H9 (cell line): Measurements from ENCODE around the gene IGDCC3. TPM values are rescaled to one million over a fixed set of nuclear protein-coding genes. Genes with fewer than 3 reads are reported as not detected.

Source experiments
- DNase-seq: peaks from one replicate; pipeline ENCODE4 v3.0.0-alpha.2; 2017
- H2AFZ ChIP-seq: one replicate; pipeline ENCODE4 v1.6.1; 2013; ENCODE audit warnings: mild to moderate bottlenecking, low read length, control low read depth, moderate library complexity
- H2AK5ac ChIP-seq: 2 replicates; pipeline ENCODE4 v1.6.1; 2013; ENCODE audit warnings: low read length, control low read depth, mixed read lengths; ENCODE audit not compliant: insufficient read length
- H2BK120ac ChIP-seq: one replicate; pipeline ENCODE4 v1.6.1; 2013; ENCODE audit warnings: low read depth, mild to moderate bottlenecking, low read length, control low read depth, inconsistent platforms; ENCODE audit not compliant: poor library complexity, severe bottlenecking
- H2BK12ac ChIP-seq: 2 replicates; pipeline ENCODE4 v1.6.1; 2013; ENCODE audit warnings: low read length, control low read depth, mixed read lengths, low read depth; ENCODE audit not compliant: insufficient read length
- H2BK15ac ChIP-seq: 2 replicates; pipeline ENCODE4 v1.6.1; 2013; ENCODE audit warnings: low read depth, low read length, control low read depth
- H2BK20ac ChIP-seq: one replicate; pipeline ENCODE4 v1.6.1; 2013; ENCODE audit warnings: low read depth, mild to moderate bottlenecking, low read length, control low read depth, inconsistent platforms; ENCODE audit not compliant: poor library complexity, severe bottlenecking
- H2BK5ac ChIP-seq: 2 replicates; pipeline ENCODE4 v1.6.1; 2013; ENCODE audit warnings: low read length, control low read depth, mixed read lengths; ENCODE audit not compliant: insufficient read length
- H3K14ac ChIP-seq: 2 replicates; pipeline ENCODE4 v1.6.1; 2013; ENCODE audit warnings: low read length, control low read depth; ENCODE audit not compliant: insufficient read depth
- H3K18ac ChIP-seq: 2 replicates; pipeline ENCODE4 v1.6.1; 2013; ENCODE audit warnings: low read depth, mild to moderate bottlenecking, mixed read lengths, low read length, control low read depth; ENCODE audit not compliant: insufficient read length
- H3K23ac ChIP-seq: 2 replicates; pipeline ENCODE4 v1.6.1; 2013; ENCODE audit warnings: low read length, control low read depth, mixed read lengths, low read depth; ENCODE audit not compliant: insufficient read length
- H3K23me2 ChIP-seq: 2 replicates; pipeline ENCODE4 v1.6.1; 2013; ENCODE audit warnings: low read depth, mild to moderate bottlenecking, mixed read lengths, low read length, control low read depth; ENCODE audit not compliant: insufficient read length, poor library complexity, severe bottlenecking
- H3K27ac ChIP-seq: 2 replicates; pipeline ENCODE4 v1.5.1; 2013; ENCODE audit warnings: low read length, control low read depth, mixed read lengths, low read depth; ENCODE audit not compliant: insufficient read length
- H3K27me3 ChIP-seq: 2 replicates; pipeline ENCODE4 v1.6.1; 2013; ENCODE audit warnings: low read length, control low read depth, inconsistent platforms; ENCODE audit not compliant: insufficient read depth
- H3K4ac ChIP-seq: 2 replicates; pipeline ENCODE4 v1.6.1; 2013; ENCODE audit warnings: low read depth, mild to moderate bottlenecking, control low read depth, inconsistent platforms, low read length, moderate library complexity
- H3K4me1 ChIP-seq: 2 replicates; pipeline ENCODE4 v1.6.1; 2013; ENCODE audit warnings: low read length, control low read depth, inconsistent platforms; ENCODE audit not compliant: insufficient read depth
- H3K4me2 ChIP-seq: 2 replicates; pipeline ENCODE4 v1.6.1; 2013; ENCODE audit warnings: low read length, control low read depth, mixed read lengths; ENCODE audit not compliant: insufficient read length, insufficient read depth
- H3K56ac ChIP-seq: 2 replicates; pipeline ENCODE4 v1.6.1; 2013; ENCODE audit warnings: low read depth, mild to moderate bottlenecking, mixed read lengths, low read length, control low read depth; ENCODE audit not compliant: insufficient read length
- H3K79me1 ChIP-seq: 2 replicates; pipeline ENCODE4 v1.6.1; 2013; ENCODE audit warnings: low read depth, mild to moderate bottlenecking, moderate library complexity, low read length, control low read depth, inconsistent platforms; ENCODE audit not compliant: insufficient read depth, poor library complexity, severe bottlenecking
- H3K79me2 ChIP-seq: 2 replicates; pipeline ENCODE4 v1.6.1; 2013; ENCODE audit warnings: low read length, control low read depth, inconsistent platforms; ENCODE audit not compliant: insufficient read depth
- H3K9ac ChIP-seq: 2 replicates; pipeline ENCODE4 v1.6.1; 2013; ENCODE audit warnings: low read length, control low read depth, mixed read lengths; ENCODE audit not compliant: insufficient read length; ENCODE audit errors: extremely low read depth
- H3K9me3 ChIP-seq: one replicate; pipeline ENCODE4 v1.6.1; 2013; ENCODE audit warnings: low read depth, low read length, inconsistent platforms; ENCODE audit not compliant: control insufficient read depth
- H3T11ph ChIP-seq: one replicate; pipeline ENCODE4 v1.6.1; 2013; ENCODE audit warnings: mild to moderate bottlenecking, low read length, control low read depth, inconsistent platforms
- H4K20me1 ChIP-seq: one replicate; pipeline ENCODE4 v1.6.1; 2013; ENCODE audit not compliant: control insufficient read depth, insufficient read length, insufficient read depth
- H4K5ac ChIP-seq: 2 replicates; pipeline ENCODE4 v1.6.1; 2013; ENCODE audit warnings: low read depth, mild to moderate bottlenecking, mixed read lengths, low read length, control low read depth; ENCODE audit not compliant: insufficient read length
- H4K8ac ChIP-seq: replicated peaks from 2 replicates; pipeline ENCODE4 v1.6.1; 2013; ENCODE audit warnings: low read length, control low read depth, mixed read lengths, low read depth; ENCODE audit not compliant: insufficient read length
- H4K91ac ChIP-seq: 2 replicates; pipeline ENCODE4 v1.6.1; 2013; ENCODE audit warnings: low read depth, mild to moderate bottlenecking, moderate library complexity, mixed read lengths, low read length, control low read depth; ENCODE audit not compliant: insufficient read length
- H3K27ac Mint-ChIP-seq, 3 experiments: 2 replicates in 2 of 3; 3 replicates in 1 of 3; pipeline ENCODE4 v1.8.0; 2020 to 2021; ENCODE audit warnings: mixed read lengths in 3 of 3, mild to moderate bottlenecking in 1 of 3, moderate library complexity in 1 of 3
- H3K27me3 Mint-ChIP-seq: 2 replicates; pipeline ENCODE4 v1.8.0; 2021; ENCODE audit warnings: low read depth, mild to moderate bottlenecking, moderate library complexity, mixed read lengths
- H3K36me3 Mint-ChIP-seq, 3 experiments: 2 replicates in 2 of 3; 3 replicates in 1 of 3; pipeline ENCODE4 v1.8.0; 2020 to 2021; ENCODE audit warnings: low read depth in 3 of 3, mixed read lengths in 3 of 3; ENCODE audit not compliant: insufficient read depth in 1 of 3
- H3K4me1 Mint-ChIP-seq, 2 experiments: 2 replicates each; pipeline ENCODE4 v1.8.0; 2020; ENCODE audit warnings: mixed read lengths in 2 of 2
- H3K4me3 Mint-ChIP-seq, 2 experiments: 2 replicates in 1 of 2; 3 replicates in 1 of 2; pipeline ENCODE4 v1.8.0; 2020 to 2021; ENCODE audit warnings: mild to moderate bottlenecking in 2 of 2, mixed read lengths in 2 of 2, moderate library complexity in 1 of 2
- H3K9me3 Mint-ChIP-seq, 2 experiments: 2 replicates in 1 of 2; 3 replicates in 1 of 2; pipeline ENCODE4 v1.8.0; 2020; ENCODE audit warnings: mild to moderate bottlenecking in 2 of 2, mixed read lengths in 2 of 2, moderate library complexity in 1 of 2
- CTCF ChIP-seq: fragments of 200-600 bp; sonication (generic); conservative IDR thresholded peaks from 3 replicates; pipeline ENCODE4 v1.8.0; 2021; ENCODE audit warnings: antibody characterized with exemption, mild to moderate bottlenecking
- WGBS: extraction: QIAGEN DNeasy Blood & Tissue Kit; methylation state at CpG from one replicate; pipeline ENCODE4 v1.1.7; 2013; ENCODE audit warnings: missing lambda C conversion rate, low lambda C conversion rate, mixed read lengths; ENCODE audit not compliant: insufficient read length; ENCODE audit errors: extremely low coverage; 5-methylcytosine and 5-hydroxymethylcytosine counted together
- total RNA-seq: library from RNA; stranded (reverse); gene quantifications from 2 replicates; pipeline ENCODE4 v1.2.1, GENCODE V29; 2021

IGDCC3 gene
- total RNA-seq, 1 experiment from 2014 or later, result 18.9 TPM

GRCh38 chr15:65383991-65384390 lies 6.2 kb upstream of the IGDCC3 start:
- Histone ChIP-seq H3T11ph (no peak overlapping the region), H2AK5ac (no peak overlapping the region), H4K5ac (no peak overlapping the region), H3K27me3 (no peaks in the 10 kb centered on the region; the same call in 1 of the 2 replicates), H3K4me2 (no peak overlapping the region), H3K14ac (no peak overlapping the region), H3K23me2 (peaks cover 6% of the 10 kb centered on the region), H4K8ac (no peak overlapping the region), H2BK120ac (no peak overlapping the region), H2BK12ac (no peak overlapping the region), H3K18ac (no peak overlapping the region), H3K27ac (no peak overlapping the region), H2BK20ac (no peak overlapping the region), H2AFZ (no peak overlapping the region), H4K91ac (no peak overlapping the region), H2BK15ac (no peak overlapping the region), H3K9me3 (no peaks in the 10 kb centered on the region), H3K23ac (no peak overlapping the region), H3K4ac (no peak overlapping the region), H2BK5ac (no peak overlapping the region), H3K4me1 (no peaks in the 10 kb centered on the region), H3K56ac (no peak overlapping the region), H3K9ac (no peak overlapping the region), H3K79me2 (no peaks in the 10 kb centered on the region), H3K79me1 (no peaks in the 10 kb centered on the region), H4K20me1 (no peaks in the 10 kb centered on the region)
- Mint-ChIP-seq H3K9me3 (no peaks in the 10 kb centered on the region), H3K27me3 (peaks cover 17% of the 10 kb centered on the region), H3K4me1 (peaks cover 8 to 22% of the 10 kb centered on the region in 2 experiments), H3K4me3 (no peak overlapping the region; a peak in 1 of 5 replicates), H3K27ac (peak overlapping the region in 1 of 3 experiments; percentile 88; a peak in 1 of 7 replicates), H3K36me3 (peaks cover 7 to 49% (median 28%) of the 10 kb centered on the region in 3 experiments; a peak in 6 of 7 replicates)
- DNase-seq, result no peak
- TF ChIP-seq CTCF, result no peak
- no CpG with 5 or more reads among the region's 6 CpGs for WGBS
